ENCODE data around the gene RNF168. TPM values are rescaled to one million over a fixed set of nuclear protein-coding genes. Genes with fewer than 3 reads are reported as not detected.
"Not testable (repeated sequence)": the region's sequence is repeated elsewhere in the genome, so short reads cannot be mapped to it uniquely, and the experiment has no call there.

RNF168 gene
- total and polyA plus RNA-seq, 2 donors (not counting 1 experiment from before 2014, with no cell fraction given), result 3.4 to 42.7 TPM

DNA sequence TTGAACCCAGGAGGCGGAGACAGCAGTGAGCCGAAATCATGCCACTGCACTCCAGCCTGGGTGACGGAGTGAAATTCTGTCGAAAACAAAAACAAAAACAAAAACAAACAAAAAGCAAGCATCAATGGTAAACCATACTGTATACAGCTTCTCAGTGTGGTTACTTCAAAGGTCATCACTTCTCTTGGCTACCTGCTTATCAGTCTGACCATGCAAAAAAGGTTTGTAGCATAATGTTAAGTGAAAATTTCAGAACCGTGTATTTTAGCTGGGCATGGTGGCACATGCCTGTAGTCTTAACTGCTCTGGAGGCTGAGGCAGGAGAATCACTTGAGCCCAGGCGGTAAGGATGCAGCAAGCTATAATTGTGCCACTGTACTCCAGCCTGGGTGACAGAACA lies 75.5 kb downstream of the RNF168 start:
- Histone ChIP-seq H3K27me3 (replicated peaks in 1 of 4; ENCODE audit: control extremely low read depth in 1 of 4, control insufficient read depth in 3 of 4, insufficient read depth in 4 of 4, low read length in 3 of 4) (no peaks in the 10 kb centered on the region), H3K9ac (ENCODE audit: low read length) (no peak overlapping the region), H4K20me1 (ENCODE audit: control insufficient read depth, insufficient read depth, low read length, poor library complexity, severe bottlenecking) (peaks cover 57% of the 10 kb centered on the region), H3K4me1 (ENCODE audit: control insufficient read depth in 2 of 2, insufficient read depth in 2 of 2, low read length in 2 of 2) (peaks cover 7 to 19% of the 10 kb centered on the region in 2 donors), H3K4me2 (replicated peaks; ENCODE audit: low read depth, low read length, poor library complexity, severe bottlenecking) (no peak overlapping the region), H3K36me3 (replicated peaks in 1 of 2; ENCODE audit: control extremely low read depth in 1 of 2, control insufficient read depth in 1 of 2, extremely low read depth in 1 of 2, insufficient read depth in 2 of 2, low read length in 1 of 2) (peaks cover 0 to 23% of the 10 kb centered on the region in 2 experiments), H3K9me3 (ENCODE audit: control extremely low read depth in 1 of 3, control insufficient read depth in 2 of 3, insufficient read depth in 1 of 3, low read length in 2 of 3) (no peaks in the 10 kb centered on the region), H3K27ac (ENCODE audit: low read length in 2 of 2) (no peak overlapping the region), H3K79me2 (ENCODE audit: control insufficient read depth, insufficient read depth, low read length) (peaks cover 97% of the 10 kb centered on the region), H3K4me3 (ENCODE audit: control extremely low read depth in 1 of 5, extremely low read depth in 1 of 5, insufficient read depth in 1 of 5, low read depth in 2 of 5, low read length in 4 of 5) (no peak overlapping the region), H2AFZ (ENCODE audit: insufficient read depth, low read depth, low read length, poor library complexity, severe bottlenecking) (no peak overlapping the region)
- ATAC-seq (ENCODE audit: low read depth) (no peak), DNase-seq (no peak)
- POLR2A ChIA-PET, result no interaction called here
- Mint-ChIP-seq H3K27me3 (no peaks in the 10 kb centered on the region), H3K9me3 (ENCODE audit: insufficient read depth) (no peaks in the 10 kb centered on the region), H3K4me1 (peaks cover 36% of the 10 kb centered on the region), H3K4me3 (no peak overlapping the region), H3K27ac (no peak overlapping the region)
- intact Hi-C loops (cut with micrococcal nuclease), result no loop called here
- WGBS (ENCODE audit: insufficient coverage), result 98% methylated on average over 6 of the region's 6 CpGs
- CTCF ChIA-PET, result interaction anchor here (0.7 kb wide), 1 partner anchor 135 kb away, joined by 3 read pairs; no protein-coding TSS in a partner anchor
- TF ChIP-seq EZH2 (IDR thresholded peaks at IDR 0.05; ENCODE audit: borderline replicate concordance, insufficient read depth, low read depth, low read length, poor library complexity, severe bottlenecking), result no peak
- TF ChIP-seq CTCF (IDR thresholded peaks at IDR 0.05), result no peak

GRCh38 chr3:196424421-196424820 lies 79.1 kb downstream of the RNF168 start:
- H3K4me3 Mint-ChIP-seq; H3K9me3 ChIP-seq (ENCODE audit: control extremely low read depth in 1 of 3, control insufficient read depth in 2 of 3, insufficient read depth in 1 of 3, low read length in 2 of 3); H3K9ac ChIP-seq (ENCODE audit: low read length); H3K27ac Mint-ChIP-seq; H3K9me3 Mint-ChIP-seq (ENCODE audit: insufficient read depth); H3K27me3 Mint-ChIP-seq; ATAC-seq (ENCODE audit: low read depth); H3K4me3 ChIP-seq (ENCODE audit: control extremely low read depth in 1 of 5, extremely low read depth in 1 of 5, insufficient read depth in 1 of 5, low read depth in 2 of 5, low read length in 4 of 5); intact Hi-C loops (cut with micrococcal nuclease); H3K4me1 ChIP-seq (ENCODE audit: control insufficient read depth in 2 of 2, insufficient read depth in 2 of 2, low read length in 2 of 2); H3K27me3 ChIP-seq (replicated peaks in 1 of 4; ENCODE audit: control extremely low read depth in 1 of 4, control insufficient read depth in 3 of 4, insufficient read depth in 4 of 4, low read length in 3 of 4); DNase-seq; H2AFZ ChIP-seq (ENCODE audit: insufficient read depth, low read depth, low read length, poor library complexity, severe bottlenecking); H3K4me2 ChIP-seq (replicated peaks; ENCODE audit: low read depth, low read length, poor library complexity, severe bottlenecking); H3K27ac ChIP-seq (ENCODE audit: low read length in 2 of 2): not testable (repeated sequence)
- WGBS (ENCODE audit: insufficient coverage), result no CpG with 5 or more reads among the region's 6 CpGs
- H3K4me1 Mint-ChIP-seq, result peaks cover 43% of the 10 kb centered on the region
- Histone ChIP-seq H3K36me3 (replicated peaks in 1 of 2; ENCODE audit: control extremely low read depth in 1 of 2, control insufficient read depth in 1 of 2, extremely low read depth in 1 of 2, insufficient read depth in 2 of 2, low read length in 1 of 2) (peaks cover 0 to 23% of the 10 kb centered on the region in 2 experiments), H4K20me1 (ENCODE audit: control insufficient read depth, insufficient read depth, low read length, poor library complexity, severe bottlenecking) (peaks cover 86% of the 10 kb centered on the region), H3K79me2 (ENCODE audit: control insufficient read depth, insufficient read depth, low read length) (peaks cover 99% of the 10 kb centered on the region)
- CTCF ChIA-PET, result interaction anchor here (0.7 kb wide), 1 partner anchor 142 kb away, joined by 6 read pairs; no protein-coding TSS in a partner anchor
- POLR2A ChIA-PET, result interaction anchor here (0.7 kb wide), 2 partner anchors 101 to 726 kb away, joined by 4 to 9 read pairs; no protein-coding TSS in a partner anchor

Data from B cell (primary cell).